PC-9 (cell line): Measurements from ENCODE around the gene LRRC26. TPM values are rescaled to one million over a fixed set of nuclear protein-coding genes. Genes with fewer than 3 reads are reported as not detected.

Experiments used
- BruUV-seq: library from RNA; stranded (reverse); fragments of 400-500 nt; replicated peaks from 2 replicates; lab custom pipeline; 2021; lab: Mats Ljungman, UMichigan
- CTCF ChIA-PET: fragments of 300-600 bp; sonication (Branson Sonifier 250); formaldehyde crosslinking; loops from one replicate; lab custom pipeline; 2022; ENCODE audit warnings: antibody characterized with exemption; lab: Charles Lee
- POLR2A ChIA-PET: fragments of 300-600 bp; sonication (Branson Sonifier 250); formaldehyde crosslinking; loops from one replicate; lab custom pipeline; 2022; ENCODE audit warnings: antibody characterized with exemption; ENCODE audit not compliant: unreplicated experiment; lab: Charles Lee
- DNase-seq, 2 experiments: peaks; one replicate each; pipeline versions ENCODE4 v3.0.0 to v3.0.0-alpha.2; 2015 to 2022; ENCODE audit warnings: mixed read lengths in 1 of 2
- H2AFZ ChIP-seq: fragments of 200-600 bp; sonication (generic); 2 replicates; pipeline ENCODE4 v1.8.1; 2017; ENCODE audit warnings: antibody characterized with exemption
- H3F3A ChIP-seq: fragments of 200-600 bp; sonication (generic); 2 replicates; pipeline ENCODE4 v1.8.1; 2017; ENCODE audit warnings: antibody characterized with exemption, mild to moderate bottlenecking, low read depth; ENCODE audit not compliant: insufficient read depth
- H3K27ac ChIP-seq: fragments of 200-600 bp; sonication (generic); 2 replicates; pipeline ENCODE4 v1.6.1; 2016; ENCODE audit warnings: mixed run types
- H3K27me3 ChIP-seq: fragments of 200-600 bp; sonication (generic); 2 replicates; pipeline ENCODE4 v1.6.1; 2016; ENCODE audit warnings: low read depth, mixed run types; ENCODE audit not compliant: insufficient read depth
- H3K36me3 ChIP-seq: fragments of 200-600 bp; sonication (generic); 2 replicates; pipeline ENCODE4 v1.6.1; 2016; ENCODE audit warnings: low read depth, mixed run types
- H3K4me1 ChIP-seq: fragments of 200-600 bp; sonication (generic); replicated peaks from 2 replicates; pipeline ENCODE4 v1.6.1; 2016; ENCODE audit warnings: mixed run types; ENCODE audit not compliant: insufficient read depth
- H3K4me2 ChIP-seq: fragments of 200-600 bp; sonication (generic); 2 replicates; pipeline ENCODE4 v1.6.1; 2017; ENCODE audit warnings: mixed run types
- H3K4me3 ChIP-seq: fragments of 200-600 bp; sonication (generic); 2 replicates; pipeline ENCODE4 v1.6.1; 2016; ENCODE audit warnings: mixed run types
- H3K79me2 ChIP-seq: fragments of 200-600 bp; sonication (generic); 2 replicates; pipeline ENCODE4 v1.6.1; 2017; ENCODE audit warnings: low read depth, mixed run types
- H3K9me2 ChIP-seq: fragments of 200-600 bp; sonication (generic); 2 replicates; pipeline ENCODE4 v1.8.1; 2017; ENCODE audit warnings: mild to moderate bottlenecking; ENCODE audit not compliant: insufficient read depth
- H3K9me3 ChIP-seq: fragments of 200-600 bp; sonication (generic); 2 replicates; pipeline ENCODE4 v1.8.1; 2016; ENCODE audit warnings: low read depth; ENCODE audit not compliant: insufficient read depth
- H4K20me1 ChIP-seq: fragments of 200-600 bp; sonication (generic); 2 replicates; pipeline ENCODE4 v1.8.1; 2017; ENCODE audit not compliant: insufficient read depth
- EZH2 ChIP-seq: fragments of 200-600 bp; sonication (generic); IDR thresholded peaks from 2 replicates; pipeline ENCODE4 v1.8.0; 2017; ENCODE audit warnings: antibody characterized with exemption, low read depth
- intact Hi-C: fragments of 100-400 bp; cut with micrococcal nuclease; formaldehyde crosslinking; loops from one replicate; pipeline ENCODE4 v1.10.0; 2022; ENCODE audit not compliant: unreplicated experiment
- total RNA-seq: library from RNA; stranded (reverse); gene quantifications from 2 replicates; pipeline ENCODE4 v1.2.3, GENCODE V29; 2021
- TF ChIP-seq, protein P1 (sequence below): fragments of 200-600 bp; sonication (generic); conservative IDR thresholded peaks from 2 replicates; pipeline ENCODE4 v1.6.1; 2017; ENCODE audit warnings: mixed run types, antibody characterized with exemption, mild to moderate bottlenecking, moderate library complexity

LRRC26 gene
- total RNA-seq, 1 experiment from 2014 or later = 2.3 TPM

DNA sequence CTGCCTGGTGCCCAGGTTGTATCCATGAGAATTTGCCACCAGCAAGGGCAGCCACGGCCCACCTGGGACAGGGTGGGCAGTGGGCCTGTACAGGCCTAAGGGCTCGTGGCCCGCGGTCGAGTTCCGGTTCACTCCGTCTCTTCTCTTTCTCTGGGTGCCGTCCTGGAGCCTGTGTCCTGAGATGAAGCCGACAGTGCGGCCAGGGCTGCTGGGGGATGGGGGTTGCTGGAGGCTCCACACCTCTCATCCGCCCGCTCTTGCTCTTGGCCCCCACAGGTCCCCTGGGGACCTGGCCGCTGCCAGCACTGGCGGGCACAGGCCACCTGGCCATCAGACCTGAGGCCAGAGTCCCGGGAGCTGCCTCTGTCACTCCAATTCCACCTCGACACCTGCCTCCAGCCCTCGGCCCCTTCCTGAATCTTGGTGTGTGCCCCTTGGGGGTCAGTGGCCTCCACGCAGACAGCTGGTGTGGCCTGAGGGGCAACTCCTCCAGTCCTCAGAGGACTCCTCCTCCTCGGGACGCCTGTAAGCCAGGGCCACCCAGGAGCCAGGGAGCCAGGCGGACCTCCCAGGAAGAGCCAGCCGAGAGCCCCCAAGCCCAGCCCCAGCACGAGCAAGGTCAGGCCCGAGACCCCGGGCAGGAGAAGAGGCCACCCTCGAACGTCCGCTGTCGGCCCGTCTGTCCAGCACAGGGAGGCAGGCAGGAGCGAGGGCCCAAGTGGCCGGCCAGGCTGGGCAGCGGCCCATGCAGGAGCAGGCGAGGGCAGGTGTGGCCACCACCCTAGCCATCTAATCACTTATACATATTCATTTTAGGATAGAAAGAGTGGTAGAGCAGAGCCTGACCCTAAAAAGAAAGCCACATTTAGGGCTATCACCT lies 5.2 kb downstream of the LRRC26 start:
- POLR2A ChIA-PET = no interaction called here
- Histone ChIP-seq H3K36me3 (no peaks in the 10 kb centered on the region), H3K4me2 (no peak overlapping the region), H2AFZ (no peak overlapping the region), H3K27me3 (no peaks in the 10 kb centered on the region), H3K79me2 (no peaks in the 10 kb centered on the region), H3K4me1 (no peaks in the 10 kb centered on the region), H3K9me3 (no peaks in the 10 kb centered on the region), H3K9me2 (no peaks in the 10 kb centered on the region), H4K20me1 (no peaks in the 10 kb centered on the region), H3F3A (0 out of 2 replicates have a peak, but pooled peaks cover 5% of the 10 kb centered on the region), H3K4me3 (no peak overlapping the region), H3K27ac (no peak overlapping the region)
- no peak for DNase-seq
- intact Hi-C loops = loop anchor here (5.0 kb wide), 1 partner anchor 37 kb away; no protein-coding TSS in a partner anchor
- CTCF ChIA-PET = no interaction called here
- no TSS peak for BruUV-seq
- TF ChIP-seq, protein P1, sequence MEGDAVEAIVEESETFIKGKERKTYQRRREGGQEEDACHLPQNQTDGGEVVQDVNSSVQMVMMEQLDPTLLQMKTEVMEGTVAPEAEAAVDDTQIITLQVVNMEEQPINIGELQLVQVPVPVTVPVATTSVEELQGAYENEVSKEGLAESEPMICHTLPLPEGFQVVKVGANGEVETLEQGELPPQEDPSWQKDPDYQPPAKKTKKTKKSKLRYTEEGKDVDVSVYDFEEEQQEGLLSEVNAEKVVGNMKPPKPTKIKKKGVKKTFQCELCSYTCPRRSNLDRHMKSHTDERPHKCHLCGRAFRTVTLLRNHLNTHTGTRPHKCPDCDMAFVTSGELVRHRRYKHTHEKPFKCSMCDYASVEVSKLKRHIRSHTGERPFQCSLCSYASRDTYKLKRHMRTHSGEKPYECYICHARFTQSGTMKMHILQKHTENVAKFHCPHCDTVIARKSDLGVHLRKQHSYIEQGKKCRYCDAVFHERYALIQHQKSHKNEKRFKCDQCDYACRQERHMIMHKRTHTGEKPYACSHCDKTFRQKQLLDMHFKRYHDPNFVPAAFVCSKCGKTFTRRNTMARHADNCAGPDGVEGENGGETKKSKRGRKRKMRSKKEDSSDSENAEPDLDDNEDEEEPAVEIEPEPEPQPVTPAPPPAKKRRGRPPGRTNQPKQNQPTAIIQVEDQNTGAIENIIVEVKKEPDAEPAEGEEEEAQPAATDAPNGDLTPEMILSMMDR = no peak
- no peak for TF ChIP-seq EZH2

DNA sequence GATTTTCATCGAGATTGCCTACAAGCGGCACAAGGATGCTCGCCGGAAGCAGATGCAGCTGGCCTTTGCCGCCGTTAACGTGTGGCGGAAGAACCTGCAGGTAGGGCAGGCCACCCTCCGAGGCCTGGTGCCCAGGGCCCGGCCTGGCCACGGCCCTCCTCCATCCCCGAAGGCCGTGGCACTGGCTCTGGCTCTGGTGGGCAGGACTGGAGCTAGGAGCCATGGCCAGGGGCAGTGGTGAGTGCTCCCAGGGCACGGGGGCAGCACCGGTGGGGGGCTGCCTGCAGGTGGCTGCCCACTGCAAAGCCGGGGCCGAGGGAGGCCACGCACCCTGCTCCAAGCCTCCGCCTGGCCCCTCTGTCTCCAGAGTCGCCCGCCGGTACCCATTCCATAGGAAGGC lies 6.0 kb downstream of the LRRC26 start:
- no peak for TF ChIP-seq EZH2
- POLR2A ChIA-PET = no interaction called here
- BruUV-seq = no TSS peak

DNA sequence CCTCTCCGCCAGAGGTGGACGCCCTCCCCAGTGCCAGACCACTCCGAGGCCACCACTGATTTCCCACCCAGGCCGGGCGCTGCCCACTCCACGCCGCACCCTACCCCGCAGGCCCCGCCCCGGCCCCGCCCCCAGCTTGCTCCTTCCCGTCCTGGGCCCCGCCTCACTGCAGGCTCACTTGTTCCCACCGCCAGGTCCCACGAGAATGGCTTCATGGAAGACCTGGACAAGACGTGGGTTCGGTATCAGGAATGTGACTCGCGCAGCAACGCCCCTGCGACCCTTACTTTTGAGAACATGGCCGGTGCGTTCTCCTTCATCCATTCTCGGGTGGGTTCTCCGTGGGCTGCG lies 6.5 kb downstream of the LRRC26 start:
- no peak overlapping the region for H3K4me3 ChIP-seq
- no peaks in the 10 kb centered on the region for H4K20me1 ChIP-seq
- no peaks in the 10 kb centered on the region for H3K79me2 ChIP-seq
- ChIA-PET POLR2A (interaction anchor here (0.6 kb wide), 1 partner anchor 26 kb away, joined by 4 read pairs; the partner anchor contains the start of gene SSNA1), CTCF (interaction anchor here (0.5 to 1.0 kb wide), 2 partner anchors 26 to 29 kb away, joined by 3 to 4 read pairs; no protein-coding TSS in a partner anchor)
- no peaks in the 10 kb centered on the region for H3K9me3 ChIP-seq
- H3F3A ChIP-seq = 0 out of 2 replicates have a peak, but pooled peaks cover 5% of the 10 kb centered on the region
- BruUV-seq = no TSS peak
- TF ChIP-seq, protein P1 = no peak
- no peak for TF ChIP-seq EZH2
- H3K27me3 ChIP-seq = no peaks in the 10 kb centered on the region
- H3K36me3 ChIP-seq = no peaks in the 10 kb centered on the region
- no peaks in the 10 kb centered on the region for H3K9me2 ChIP-seq
- H3K4me1 ChIP-seq = no peaks in the 10 kb centered on the region
- H3K27ac ChIP-seq = no peak overlapping the region
- H3K4me2 ChIP-seq = no peak overlapping the region
- no peak overlapping the region for H2AFZ ChIP-seq
- intact Hi-C loops = no loop called here
- DNase-seq = no peak

More for the DNA sequence above, 6.0 kb downstream of the LRRC26 start:
- intact Hi-C loops = no loop called here
- CTCF ChIA-PET = no interaction called here
- no peaks in the 10 kb centered on the region for H3K79me2 ChIP-seq
- 0 out of 2 replicates have a peak, but pooled peaks cover 5% of the 10 kb centered on the region for H3F3A ChIP-seq
- H2AFZ ChIP-seq = no peak overlapping the region
- H3K4me1 ChIP-seq = no peaks in the 10 kb centered on the region
- H4K20me1 ChIP-seq = no peaks in the 10 kb centered on the region
- no peak overlapping the region for H3K4me2 ChIP-seq
- no peak overlapping the region for H3K27ac ChIP-seq
- H3K9me3 ChIP-seq = no peaks in the 10 kb centered on the region
- H3K4me3 ChIP-seq = no peak overlapping the region
- H3K9me2 ChIP-seq = no peaks in the 10 kb centered on the region
- H3K27me3 ChIP-seq = no peaks in the 10 kb centered on the region
- DNase-seq = no peak
- H3K36me3 ChIP-seq = no peaks in the 10 kb centered on the region
